Measurements from ENCODE around the gene CHN2.

The CHN2 gene

DNA sequence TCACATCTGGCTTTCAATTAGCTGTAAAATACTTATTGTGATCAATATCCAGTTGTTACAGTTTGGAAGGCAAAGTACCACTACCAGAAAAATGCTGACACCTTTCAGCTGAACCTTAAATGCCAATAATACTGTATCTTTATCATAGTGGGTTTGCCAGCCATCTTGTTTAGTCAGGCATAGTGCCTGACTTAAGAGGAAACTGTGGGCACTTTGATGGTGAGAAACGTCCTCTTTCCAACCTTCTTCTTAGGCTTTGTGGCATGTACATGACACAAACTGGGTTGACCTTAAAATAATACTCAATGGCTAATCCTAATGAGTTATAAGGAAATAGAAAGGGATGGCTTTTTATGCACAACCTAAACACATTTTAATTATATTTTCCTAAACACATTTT, 316.8 kb downstream of the CHN2 start:
- no peak for ATAC-seq
- TF ChIP-seq, protein P1, sequence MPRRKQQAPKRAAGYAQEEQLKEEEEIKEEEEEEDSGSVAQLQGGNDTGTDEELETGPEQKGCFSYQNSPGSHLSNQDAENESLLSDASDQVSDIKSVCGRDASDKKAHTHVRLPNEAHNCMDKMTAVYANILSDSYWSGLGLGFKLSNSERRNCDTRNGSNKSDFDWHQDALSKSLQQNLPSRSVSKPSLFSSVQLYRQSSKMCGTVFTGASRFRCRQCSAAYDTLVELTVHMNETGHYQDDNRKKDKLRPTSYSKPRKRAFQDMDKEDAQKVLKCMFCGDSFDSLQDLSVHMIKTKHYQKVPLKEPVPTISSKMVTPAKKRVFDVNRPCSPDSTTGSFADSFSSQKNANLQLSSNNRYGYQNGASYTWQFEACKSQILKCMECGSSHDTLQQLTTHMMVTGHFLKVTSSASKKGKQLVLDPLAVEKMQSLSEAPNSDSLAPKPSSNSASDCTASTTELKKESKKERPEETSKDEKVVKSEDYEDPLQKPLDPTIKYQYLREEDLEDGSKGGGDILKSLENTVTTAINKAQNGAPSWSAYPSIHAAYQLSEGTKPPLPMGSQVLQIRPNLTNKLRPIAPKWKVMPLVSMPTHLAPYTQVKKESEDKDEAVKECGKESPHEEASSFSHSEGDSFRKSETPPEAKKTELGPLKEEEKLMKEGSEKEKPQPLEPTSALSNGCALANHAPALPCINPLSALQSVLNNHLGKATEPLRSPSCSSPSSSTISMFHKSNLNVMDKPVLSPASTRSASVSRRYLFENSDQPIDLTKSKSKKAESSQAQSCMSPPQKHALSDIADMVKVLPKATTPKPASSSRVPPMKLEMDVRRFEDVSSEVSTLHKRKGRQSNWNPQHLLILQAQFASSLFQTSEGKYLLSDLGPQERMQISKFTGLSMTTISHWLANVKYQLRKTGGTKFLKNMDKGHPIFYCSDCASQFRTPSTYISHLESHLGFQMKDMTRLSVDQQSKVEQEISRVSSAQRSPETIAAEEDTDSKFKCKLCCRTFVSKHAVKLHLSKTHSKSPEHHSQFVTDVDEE (CRISPR knock-in tag; IDR thresholded peaks at IDR 0.05), result no peak
- no peak for TF ChIP-seq RARB (CRISPR knock-in tag; IDR thresholded peaks at IDR 0.05)
- TF ChIP-seq ZFP30 (CRISPR knock-in tag; IDR thresholded peaks at IDR 0.05), result no peak
- TF ChIP-seq SNAI2 (CRISPR knock-in tag; IDR thresholded peaks at IDR 0.05), result no peak
- TF ChIP-seq TCF4 (CRISPR knock-in tag; IDR thresholded peaks at IDR 0.05; ENCODE audit: borderline replicate concordance), result no peak
- TF ChIP-seq, protein P2, sequence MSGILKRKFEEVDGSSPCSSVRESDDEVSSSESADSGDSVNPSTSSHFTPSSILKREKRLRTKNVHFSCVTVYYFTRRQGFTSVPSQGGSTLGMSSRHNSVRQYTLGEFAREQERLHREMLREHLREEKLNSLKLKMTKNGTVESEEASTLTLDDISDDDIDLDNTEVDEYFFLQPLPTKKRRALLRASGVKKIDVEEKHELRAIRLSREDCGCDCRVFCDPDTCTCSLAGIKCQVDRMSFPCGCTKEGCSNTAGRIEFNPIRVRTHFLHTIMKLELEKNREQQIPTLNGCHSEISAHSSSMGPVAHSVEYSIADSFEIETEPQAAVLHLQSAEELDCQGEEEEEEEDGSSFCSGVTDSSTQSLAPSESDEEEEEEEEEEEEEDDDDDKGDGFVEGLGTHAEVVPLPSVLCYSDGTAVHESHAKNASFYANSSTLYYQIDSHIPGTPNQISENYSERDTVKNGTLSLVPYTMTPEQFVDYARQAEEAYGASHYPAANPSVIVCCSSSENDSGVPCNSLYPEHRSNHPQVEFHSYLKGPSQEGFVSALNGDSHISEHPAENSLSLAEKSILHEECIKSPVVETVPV (CRISPR knock-in tag; IDR thresholded peaks at IDR 0.05), result no peak
- no peak for TF ChIP-seq OSR1 (CRISPR knock-in tag; IDR thresholded peaks at IDR 0.05)
- no peak for TF ChIP-seq ZC3H10 (CRISPR knock-in tag; IDR thresholded peaks at IDR 0.05)
- no peak for TF ChIP-seq GLIS3 (CRISPR knock-in tag; IDR thresholded peaks at IDR 0.05)
- TF ChIP-seq CSDC2 (CRISPR knock-in tag; IDR thresholded peaks at IDR 0.05), result no peak
- TF ChIP-seq BACH2 (CRISPR knock-in tag; IDR thresholded peaks at IDR 0.05; ENCODE audit: borderline replicate concordance), result no peak
- no peak for TF ChIP-seq TOX (CRISPR knock-in tag; IDR thresholded peaks at IDR 0.05; ENCODE audit: borderline replicate concordance)
- no peak for TF ChIP-seq ISL1 (CRISPR knock-in tag; IDR thresholded peaks at IDR 0.05)
- TF ChIP-seq ARNTL (CRISPR knock-in tag; IDR thresholded peaks at IDR 0.05; ENCODE audit: borderline replicate concordance, low read depth), result no peak
- TF ChIP-seq PPARA (CRISPR knock-in tag; IDR thresholded peaks at IDR 0.05; ENCODE audit: borderline replicate concordance), result no peak
- no peak for TF ChIP-seq ZFP3 (CRISPR knock-in tag; IDR thresholded peaks at IDR 0.05)
- TF ChIP-seq ZNF565 (CRISPR knock-in tag; conservative IDR thresholded peaks at IDR 0.05; ENCODE audit: low read depth), result no peak
- TF ChIP-seq, protein P3, sequence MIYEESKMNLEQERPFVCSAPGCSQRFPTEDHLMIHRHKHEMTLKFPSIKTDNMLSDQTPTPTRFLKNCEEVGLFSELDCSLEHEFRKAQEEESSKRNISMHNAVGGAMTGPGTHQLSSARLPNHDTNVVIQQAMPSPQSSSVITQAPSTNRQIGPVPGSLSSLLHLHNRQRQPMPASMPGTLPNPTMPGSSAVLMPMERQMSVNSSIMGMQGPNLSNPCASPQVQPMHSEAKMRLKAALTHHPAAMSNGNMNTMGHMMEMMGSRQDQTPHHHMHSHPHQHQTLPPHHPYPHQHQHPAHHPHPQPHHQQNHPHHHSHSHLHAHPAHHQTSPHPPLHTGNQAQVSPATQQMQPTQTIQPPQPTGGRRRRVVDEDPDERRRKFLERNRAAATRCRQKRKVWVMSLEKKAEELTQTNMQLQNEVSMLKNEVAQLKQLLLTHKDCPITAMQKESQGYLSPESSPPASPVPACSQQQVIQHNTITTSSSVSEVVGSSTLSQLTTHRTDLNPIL (CRISPR knock-in tag; IDR thresholded peaks at IDR 0.05; ENCODE audit: low read depth), result no peak
- TF ChIP-seq ZNF70 (CRISPR knock-in tag; IDR thresholded peaks at IDR 0.05), result no peak
- TF ChIP-seq ESRRG (CRISPR knock-in tag; IDR thresholded peaks at IDR 0.05), result no peak

DNA sequence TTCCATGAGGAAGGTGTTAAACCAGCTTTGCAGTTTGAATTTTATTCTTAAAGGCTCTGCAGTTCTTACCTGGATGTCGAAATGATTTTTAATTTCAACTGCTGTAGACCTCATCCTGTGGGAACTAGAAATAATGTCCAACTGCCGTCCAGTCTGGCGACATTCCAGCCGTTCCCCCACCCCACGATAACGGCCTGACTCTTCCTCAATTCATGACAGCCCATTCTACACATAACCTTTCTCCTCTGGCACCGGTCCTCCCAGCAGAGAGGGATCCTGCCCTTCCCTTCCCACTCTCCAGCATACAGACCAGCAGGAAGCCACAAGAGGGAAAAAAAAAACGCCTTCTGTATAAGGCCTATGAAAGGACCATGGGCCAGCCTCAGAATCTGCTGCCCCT, 317.3 kb downstream of the CHN2 start:
- TF ChIP-seq, protein P4, sequence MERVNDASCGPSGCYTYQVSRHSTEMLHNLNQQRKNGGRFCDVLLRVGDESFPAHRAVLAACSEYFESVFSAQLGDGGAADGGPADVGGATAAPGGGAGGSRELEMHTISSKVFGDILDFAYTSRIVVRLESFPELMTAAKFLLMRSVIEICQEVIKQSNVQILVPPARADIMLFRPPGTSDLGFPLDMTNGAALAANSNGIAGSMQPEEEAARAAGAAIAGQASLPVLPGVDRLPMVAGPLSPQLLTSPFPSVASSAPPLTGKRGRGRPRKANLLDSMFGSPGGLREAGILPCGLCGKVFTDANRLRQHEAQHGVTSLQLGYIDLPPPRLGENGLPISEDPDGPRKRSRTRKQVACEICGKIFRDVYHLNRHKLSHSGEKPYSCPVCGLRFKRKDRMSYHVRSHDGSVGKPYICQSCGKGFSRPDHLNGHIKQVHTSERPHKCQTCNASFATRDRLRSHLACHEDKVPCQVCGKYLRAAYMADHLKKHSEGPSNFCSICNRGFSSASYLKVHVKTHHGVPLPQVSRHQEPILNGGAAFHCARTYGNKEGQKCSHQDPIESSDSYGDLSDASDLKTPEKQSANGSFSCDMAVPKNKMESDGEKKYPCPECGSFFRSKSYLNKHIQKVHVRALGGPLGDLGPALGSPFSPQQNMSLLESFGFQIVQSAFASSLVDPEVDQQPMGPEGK (CRISPR knock-in tag; IDR thresholded peaks at IDR 0.05; ENCODE audit: borderline replicate concordance), result no peak
- TF ChIP-seq ZNF8 (CRISPR knock-in tag; IDR thresholded peaks at IDR 0.05) (no peak), SNAI2 (CRISPR knock-in tag; IDR thresholded peaks at IDR 0.05) (no peak), RARB (CRISPR knock-in tag; IDR thresholded peaks at IDR 0.05) (no peak), ARNTL (CRISPR knock-in tag; IDR thresholded peaks at IDR 0.05; ENCODE audit: borderline replicate concordance, low read depth) (no peak), ZFP30 (CRISPR knock-in tag; IDR thresholded peaks at IDR 0.05) (no peak), ZC3H10 (CRISPR knock-in tag; IDR thresholded peaks at IDR 0.05) (no peak), TCF4 (CRISPR knock-in tag; IDR thresholded peaks at IDR 0.05; ENCODE audit: borderline replicate concordance) (no peak), CSDC2 (CRISPR knock-in tag; IDR thresholded peaks at IDR 0.05) (no peak)
- TF ChIP-seq, protein P5, sequence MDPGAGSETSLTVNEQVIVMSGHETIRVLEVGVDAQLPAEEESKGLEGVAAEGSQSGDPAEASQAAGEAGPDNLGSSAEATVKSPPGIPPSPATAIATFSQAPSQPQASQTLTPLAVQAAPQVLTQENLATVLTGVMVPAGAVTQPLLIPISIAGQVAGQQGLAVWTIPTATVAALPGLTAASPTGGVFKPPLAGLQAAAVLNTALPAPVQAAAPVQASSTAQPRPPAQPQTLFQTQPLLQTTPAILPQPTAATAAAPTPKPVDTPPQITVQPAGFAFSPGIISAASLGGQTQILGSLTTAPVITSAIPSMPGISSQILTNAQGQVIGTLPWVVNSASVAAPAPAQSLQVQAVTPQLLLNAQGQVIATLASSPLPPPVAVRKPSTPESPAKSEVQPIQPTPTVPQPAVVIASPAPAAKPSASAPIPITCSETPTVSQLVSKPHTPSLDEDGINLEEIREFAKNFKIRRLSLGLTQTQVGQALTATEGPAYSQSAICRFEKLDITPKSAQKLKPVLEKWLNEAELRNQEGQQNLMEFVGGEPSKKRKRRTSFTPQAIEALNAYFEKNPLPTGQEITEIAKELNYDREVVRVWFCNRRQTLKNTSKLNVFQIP (CRISPR knock-in tag; IDR thresholded peaks at IDR 0.05; ENCODE audit: borderline replicate concordance, low read depth), result no peak
- TF ChIP-seq, protein P2 (CRISPR knock-in tag; IDR thresholded peaks at IDR 0.05), result no peak
- TF ChIP-seq, protein P3 (CRISPR knock-in tag; IDR thresholded peaks at IDR 0.05; ENCODE audit: low read depth), result no peak
- ATAC-seq, result no peak

Data from SK-N-SH treated with all-trans-retinoic acid at 6 μM for 48 hours (cell line).